AG20443 (cell line): ENCODE measurements around the gene DBNL.
"Not testable (repeated sequence)": the region's sequence is repeated elsewhere in the genome, so short reads cannot be mapped to it uniquely, and the experiment has no call there.

Source experiments
- DNase-seq: peaks from one replicate; pipeline ENCODE4 v3.0.0; 2012; ENCODE audit warnings: low spot score, mixed read lengths

DBNL gene

GRCh38 chr7:44044315-44045225 is at the start of gene DBNL:
TSS of gene DBNL (plus strand) at chr7:44044702. CDS start at chr7:44044738, 36 bp downstream.
- DNase-seq, result peak; percentile 96

DNA sequence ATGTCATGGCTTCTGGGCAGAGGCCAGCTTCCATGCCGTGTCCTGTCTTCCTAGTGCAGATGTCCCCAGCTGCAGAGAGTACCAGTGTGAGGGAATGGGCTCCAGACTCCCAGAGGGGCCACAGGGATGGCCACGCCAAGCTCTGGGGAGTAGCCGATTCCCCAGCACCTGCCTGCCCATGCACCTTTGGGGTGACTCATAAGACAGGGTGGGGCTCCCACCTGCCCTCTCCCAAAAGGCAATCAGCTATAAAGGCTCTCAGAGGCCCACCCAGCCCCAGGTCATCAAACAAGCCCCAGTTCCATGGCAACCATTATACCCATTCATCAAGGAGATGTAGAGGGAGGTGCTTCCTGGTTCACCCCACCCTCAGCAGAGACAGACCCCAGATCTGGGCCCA is 47.0 kb upstream of the DBNL start, which contains the start of gene SPDYE1:
Gene SPDYE1, plus strand, starts transcription at position 366 of the 400 bp plus-strand sequence. CDS start 2,053 bp downstream, outside the sequence.
- DNase-seq, result not testable (repeated sequence)

- not testable (repeated sequence) for DNase-seq
These were observed 32.4 kb upstream of the DBNL start for GRCh38 chr7:44012081-44012480.

DNA sequence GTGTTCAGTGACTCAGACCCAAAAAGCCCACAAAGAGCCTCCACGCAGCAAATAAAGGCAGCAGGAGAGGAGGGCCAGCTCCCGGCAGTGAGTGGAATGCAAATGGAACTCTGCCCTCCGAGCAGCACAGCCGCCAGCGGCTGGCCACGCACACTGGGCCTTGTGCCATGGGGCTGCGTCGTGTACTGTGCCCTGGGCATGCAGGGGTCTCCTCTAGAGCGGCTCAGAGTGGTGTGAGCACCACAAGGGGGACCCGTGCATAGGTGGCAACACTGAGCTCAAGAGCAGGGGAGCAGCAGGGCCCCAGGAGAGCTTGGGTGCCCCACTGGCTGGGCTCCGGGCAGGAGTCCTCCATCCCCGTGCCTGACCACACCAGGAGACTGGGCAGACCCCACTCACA is 29.4 kb upstream of the DBNL start:
- not testable (repeated sequence) for DNase-seq

DNA sequence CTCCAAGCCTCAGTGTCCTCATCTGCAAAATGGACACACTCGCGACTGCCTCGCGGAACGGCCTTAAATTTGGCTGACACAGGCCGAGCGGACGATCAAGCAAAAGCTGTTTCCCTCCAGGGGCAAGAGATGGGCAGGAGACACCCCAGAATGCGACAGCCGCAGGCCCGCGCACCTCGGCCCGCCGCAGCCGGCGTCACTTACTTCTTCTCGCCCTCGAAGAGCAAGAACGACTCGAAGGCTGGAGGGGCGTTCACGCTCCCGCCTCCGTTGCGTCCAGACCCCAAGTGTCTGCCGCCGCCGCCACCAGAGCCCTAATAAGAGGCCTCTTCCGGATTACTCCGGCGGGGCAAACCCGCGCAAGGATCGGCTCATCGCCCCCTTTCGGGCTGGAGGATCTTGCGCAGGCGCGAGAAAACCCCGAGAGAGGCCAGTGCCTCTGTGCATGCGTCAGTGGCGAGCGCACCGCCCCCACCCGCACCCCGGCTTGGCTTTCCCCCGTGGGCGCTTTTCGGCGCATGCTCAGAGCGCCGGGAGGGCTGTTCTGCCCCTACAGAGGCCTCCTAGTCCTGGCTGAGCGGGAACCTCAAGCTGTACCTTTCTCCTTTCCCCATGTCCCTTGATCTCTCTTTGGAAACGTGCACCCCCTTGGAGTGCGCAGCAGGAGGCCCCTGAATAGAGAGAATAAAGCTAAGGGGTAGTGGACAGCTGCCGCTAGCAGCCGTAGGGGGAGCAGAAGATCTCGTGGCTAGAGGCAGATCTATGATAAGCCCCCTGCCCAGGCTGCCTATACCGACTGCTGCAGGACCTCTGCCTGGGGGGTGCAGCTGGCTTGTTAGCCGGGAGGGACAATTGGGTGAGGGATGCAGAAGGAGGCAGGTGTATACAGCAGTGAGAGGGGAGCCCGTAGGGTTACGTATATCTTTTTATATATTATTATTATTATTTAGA is 25.4 kb upstream of the DBNL start:
- peak; percentile 99 for DNase-seq

DNA sequence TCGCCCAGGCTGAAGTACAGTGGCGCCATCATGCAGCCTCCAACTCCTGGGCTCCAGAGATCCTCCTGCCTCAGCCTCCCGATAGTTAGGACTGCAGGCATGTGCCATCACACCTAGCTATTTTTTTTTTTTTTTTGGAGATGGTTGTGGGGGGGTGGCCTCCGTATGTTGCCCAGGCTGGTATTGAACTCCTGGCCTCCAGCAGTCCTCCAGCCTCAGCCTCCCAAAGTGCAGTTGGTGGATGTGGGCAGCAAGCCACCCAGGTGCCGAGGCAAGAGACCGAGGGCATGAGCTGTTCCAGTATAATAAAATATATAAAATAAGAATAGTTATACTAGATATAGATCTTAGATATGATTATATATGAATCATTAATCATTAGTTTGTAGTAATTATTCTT is 24.7 kb upstream of the DBNL start:
- not testable (repeated sequence) for DNase-seq

DNA sequence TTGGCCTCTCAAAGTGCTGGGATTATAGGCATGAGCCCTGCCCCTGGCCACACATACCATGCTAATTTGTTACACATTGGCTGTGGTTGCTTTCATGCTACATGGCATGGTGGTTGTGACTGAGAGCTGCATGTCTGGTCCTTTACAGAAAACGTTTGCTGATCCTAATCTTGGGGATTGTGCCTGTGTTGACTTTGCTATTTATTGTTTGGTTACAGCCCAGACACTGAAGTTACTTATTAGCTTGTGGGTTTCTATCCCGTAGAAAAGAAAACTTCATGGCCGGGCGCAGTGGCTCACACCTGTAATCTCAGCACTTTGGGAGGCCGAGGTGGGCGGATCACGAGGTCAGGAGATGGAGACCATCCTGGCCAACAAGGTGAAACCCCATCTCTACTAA is 22.4 kb upstream of the DBNL start:
- DNase-seq, result not testable (repeated sequence)

GRCh38 chr7:44022796-44023467 is 21.6 kb upstream of the DBNL start:
- not testable (repeated sequence) for DNase-seq

DNA sequence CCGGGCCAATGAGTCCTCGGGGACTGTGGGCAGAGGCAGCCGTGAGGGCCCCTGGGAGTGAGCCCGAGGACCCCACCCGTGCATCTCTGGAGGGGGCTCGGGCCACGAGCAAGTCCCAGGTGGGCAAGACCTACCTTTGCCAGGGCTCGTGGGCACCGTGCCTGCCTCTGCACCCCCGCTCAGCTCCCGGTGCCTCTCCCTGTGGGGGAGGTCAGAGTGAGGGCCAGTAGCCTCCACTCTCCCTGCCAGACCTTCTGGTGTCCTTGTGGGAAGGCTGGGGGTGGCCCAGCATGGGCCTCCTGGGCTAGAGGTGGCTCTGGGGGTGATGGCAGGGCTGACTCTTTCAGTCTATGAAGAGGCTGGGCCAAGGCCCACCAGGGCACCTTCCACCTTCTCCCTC is 15.1 kb upstream of the DBNL start:
- DNase-seq, result not testable (repeated sequence)

DNA sequence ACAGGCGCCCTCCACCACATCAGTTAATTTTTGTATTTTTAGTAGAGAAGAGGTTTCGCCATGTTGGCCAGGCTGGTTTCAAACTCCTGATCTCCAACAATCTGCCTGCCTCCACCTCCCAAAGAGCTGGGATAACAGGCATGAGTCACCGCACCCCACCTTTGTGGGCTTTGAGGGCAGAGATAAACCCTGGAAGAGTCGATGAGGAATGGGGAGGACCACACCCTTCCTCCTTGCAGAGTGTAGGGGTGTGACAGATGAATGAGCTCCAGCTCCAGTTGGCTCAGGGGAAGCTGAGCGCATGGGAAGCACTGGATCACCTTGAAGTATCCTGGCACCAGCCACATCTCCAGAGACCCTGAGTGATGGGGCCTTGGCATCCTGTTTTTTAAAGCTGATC is 14.5 kb upstream of the DBNL start:
- not testable (repeated sequence) for DNase-seq

DNA sequence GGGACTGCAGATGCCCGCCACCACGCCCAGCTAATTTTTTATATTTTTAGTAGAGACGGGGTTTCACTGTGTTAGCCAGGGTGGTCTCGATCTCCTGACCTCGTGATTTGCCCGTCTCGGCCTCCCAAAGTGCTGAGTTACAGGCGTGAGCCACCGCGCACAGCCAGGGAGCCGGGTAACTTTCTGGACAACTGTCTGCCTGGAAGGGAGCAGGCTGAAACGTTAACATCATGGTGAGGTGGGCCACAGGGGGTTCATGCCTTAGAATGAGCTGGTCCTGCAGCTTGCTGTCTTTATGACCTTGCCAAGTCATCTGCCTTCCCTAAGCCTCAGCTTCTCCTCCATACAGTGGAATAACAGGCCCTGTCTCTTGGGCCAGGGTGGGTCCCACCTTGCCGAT is 13.2 kb upstream of the DBNL start:
- not testable (repeated sequence) for DNase-seq

- not testable (repeated sequence) for DNase-seq
These were observed 12.5 kb upstream of the DBNL start for GRCh38 chr7:44032031-44032430.

DNA sequence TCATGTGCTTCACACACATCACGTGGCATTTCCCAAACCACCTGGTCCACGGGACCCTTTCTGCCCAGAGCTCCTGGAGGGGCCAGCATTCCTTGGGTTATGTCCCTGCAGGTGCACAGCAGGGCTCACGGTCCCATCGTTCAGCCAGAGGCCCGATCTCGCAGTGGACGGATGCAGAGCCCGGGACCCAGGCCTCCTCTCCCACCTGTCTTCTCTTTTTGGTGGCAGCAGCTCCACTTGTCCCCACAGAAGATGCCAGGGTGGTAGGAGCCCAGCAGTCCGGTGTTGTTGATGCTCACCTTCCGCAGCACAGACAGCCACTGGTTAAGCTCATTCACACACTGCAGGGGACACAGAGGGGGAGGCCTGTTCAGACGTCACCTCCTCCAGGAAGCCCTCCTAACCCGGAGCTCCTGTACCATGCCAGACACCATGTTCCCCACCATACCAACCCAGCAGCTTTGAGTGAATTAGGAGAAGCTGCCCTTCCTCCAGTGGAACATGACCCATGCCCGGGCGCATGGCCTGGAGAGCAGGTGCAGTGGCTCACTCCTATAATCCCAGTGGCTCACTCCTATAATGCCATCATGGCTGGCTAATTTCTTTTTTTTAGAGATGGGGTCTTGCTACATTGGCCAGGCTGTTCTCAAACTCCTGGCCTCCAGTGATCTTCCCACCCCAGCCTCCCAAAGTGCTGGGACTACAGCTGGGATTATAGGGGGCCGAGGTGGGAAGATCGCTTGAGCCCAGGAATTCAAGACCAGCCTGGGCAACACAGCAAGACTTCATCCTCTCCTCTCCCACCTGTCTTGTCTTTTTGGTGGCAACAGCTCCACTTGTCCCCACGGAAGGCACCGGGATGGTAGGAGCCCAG is 10.3 kb upstream of the DBNL start:
- DNase-seq, result not testable (repeated sequence)

- not testable (repeated sequence) for DNase-seq
These were observed 8.1 kb upstream of the DBNL start for GRCh38 chr7:44036364-44036763.

DNA sequence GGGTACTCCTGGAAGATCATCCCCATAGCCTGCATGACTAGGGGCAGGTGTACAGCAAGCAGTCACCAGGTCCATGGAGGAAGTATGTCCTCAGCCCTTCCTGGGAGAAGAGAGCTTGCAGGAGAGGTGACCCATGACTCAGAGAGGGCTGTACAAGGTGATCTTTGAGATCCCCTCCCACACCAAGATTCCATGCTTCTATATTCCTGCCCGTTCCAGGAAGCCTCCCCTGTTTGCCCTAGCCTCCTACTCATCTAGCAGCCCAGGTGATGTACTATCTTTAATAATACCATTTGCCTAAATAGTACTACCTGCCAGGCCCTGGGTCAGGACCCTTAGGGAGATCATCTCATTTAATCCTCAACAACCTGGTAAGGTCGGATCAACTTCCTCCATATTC is 6.6 kb upstream of the DBNL start:
- DNase-seq, result not testable (repeated sequence)

DNA sequence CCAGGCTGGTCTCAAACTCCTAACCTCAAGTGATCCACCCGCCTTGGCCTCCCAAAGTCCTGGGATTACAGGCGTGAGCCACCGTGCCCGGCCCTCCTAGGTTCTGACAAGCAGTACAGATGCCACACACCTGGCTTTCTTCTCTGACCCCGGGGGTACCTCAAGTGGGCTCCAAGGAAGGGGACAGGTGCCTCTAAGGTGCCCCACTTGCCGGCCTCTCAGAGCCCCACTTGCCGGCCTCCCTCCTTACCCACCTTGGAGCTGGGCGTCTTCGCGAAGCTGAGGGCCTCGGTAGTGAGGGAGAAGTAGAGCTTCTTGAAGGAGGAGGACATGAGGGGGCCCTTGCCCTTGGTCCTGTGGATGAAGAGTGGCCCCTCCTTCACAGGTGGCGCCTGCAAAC is 5.9 kb upstream of the DBNL start:
- not testable (repeated sequence) for DNase-seq

DNA sequence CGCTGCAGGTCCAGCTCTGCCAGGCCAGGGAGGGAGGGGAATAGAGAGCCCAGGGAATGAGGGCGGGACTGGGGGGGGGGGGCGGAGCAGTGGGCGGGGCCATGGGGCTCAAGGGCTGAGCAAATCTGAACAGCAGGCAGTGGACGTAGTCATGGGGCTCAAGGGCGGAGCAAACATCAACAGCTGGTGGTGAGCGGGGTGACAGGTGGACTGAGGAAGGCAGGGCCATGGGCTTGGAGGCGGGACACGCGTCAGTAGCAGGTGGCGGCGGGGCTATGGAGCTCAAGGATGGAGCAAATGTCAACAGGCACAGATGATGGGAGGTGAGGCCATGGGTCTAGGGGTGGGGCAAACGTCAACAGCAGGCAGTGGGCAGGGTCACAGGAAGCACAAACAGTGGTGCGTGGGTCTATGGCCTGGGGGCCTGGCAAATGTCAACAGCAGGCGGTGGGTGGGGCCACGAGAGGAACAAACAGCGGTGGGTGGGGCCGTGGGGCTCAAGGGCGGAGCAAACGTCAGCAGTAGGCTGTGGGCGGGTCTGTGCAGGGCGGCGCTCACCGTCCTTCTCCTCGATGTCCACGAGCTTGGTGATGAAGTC is 5.4 kb upstream of the DBNL start:
- DNase-seq, result peak; percentile 54

GRCh38 chr7:44039800-44040492 is 4.6 kb upstream of the DBNL start:
- not testable (repeated sequence) for DNase-seq

DNA sequence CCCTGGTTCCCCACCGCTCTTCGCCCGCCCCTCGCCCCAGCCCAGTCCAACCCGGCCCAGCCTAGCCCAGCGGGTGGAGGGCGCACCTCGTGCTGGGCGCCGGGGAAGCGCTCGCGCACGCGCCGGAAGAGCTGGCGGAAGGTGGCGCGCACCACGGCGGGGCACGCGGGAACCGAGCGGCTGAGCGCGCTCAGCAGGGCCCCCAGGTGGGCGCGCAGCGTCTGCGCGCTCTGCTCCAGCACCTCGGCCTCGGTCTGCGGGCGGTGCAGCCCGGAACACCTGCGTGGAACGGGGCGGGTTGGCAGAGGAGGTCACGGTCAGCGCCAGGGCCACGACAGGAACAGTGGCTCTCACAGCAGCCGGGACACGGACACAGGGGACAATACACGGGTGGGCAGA is 4.0 kb upstream of the DBNL start:
- DNase-seq, result not testable (repeated sequence)

- DNase-seq, result no peak
These were observed 2.3 kb upstream of the DBNL start for GRCh38 chr7:44042221-44042620.
